Esophagus muscularis mucosa (tissue), 4 donors: ENCODE measurements around the gene DGCR8. TPM values are rescaled to one million over a fixed set of nuclear protein-coding genes. Genes with fewer than 3 reads are reported as not detected.

ENCODE experiments used
- DNase-seq: peaks from one replicate; pipeline ENCODE4 v3.0.0-alpha.2; 2017; ENCODE audit errors: extremely low spot score
- H3K27ac ChIP-seq, 4 donors: fragments of 200-600 bp; sonication (generic); replicated peaks in 1 of 4; 1 replicate in 3 of 4; 2 replicates in 1 of 4; pipeline ENCODE4 v1.5.1; 2016 to 2019; ENCODE audit warnings: mild to moderate bottlenecking in 1 of 4
- H3K27me3 ChIP-seq, 4 donors: fragments of 200-600 bp; sonication (generic); one replicate each; pipeline versions ENCODE4 v1.5.1 to v1.6.0; 2016 to 2019
- H3K36me3 ChIP-seq, 4 donors: fragments of 200-600 bp; sonication (generic); one replicate each; pipeline ENCODE4 v1.5.1; 2016 to 2019
- H3K4me1 ChIP-seq, 4 donors: fragments of 200-600 bp; sonication (generic); one replicate each; pipeline ENCODE4 v1.5.1; 2016 to 2019
- H3K4me3 ChIP-seq, 4 donors: fragments of 200-600 bp; sonication (generic); 1 replicate in 2 of 4; 2 replicates in 2 of 4; pipeline ENCODE4 v1.5.1; 2016 to 2019; ENCODE audit warnings: mild to moderate bottlenecking in 4 of 4, moderate library complexity in 1 of 4
- H3K9me3 ChIP-seq, 4 donors: fragments of 200-600 bp; sonication (generic); 1 replicate in 3 of 4; 2 replicates in 1 of 4; pipeline ENCODE4 v1.5.1; 2016 to 2019
- EP300 ChIP-seq: sonication (generic); formaldehyde crosslinking; IDR thresholded peaks from one replicate; pipeline ENCODE4 v1.6.1; 2017; ENCODE audit warnings: antibody characterized with exemption
- POLR2A ChIP-seq: fragments of 450-650 bp; IDR thresholded peaks from one replicate; pipeline ENCODE4 v1.6.1; 2017; ENCODE audit warnings: antibody characterized with exemption, moderate library complexity, mild to moderate bottlenecking, low read depth
- POLR2AphosphoS5 ChIP-seq, 2 donors: sonication (generic); formaldehyde crosslinking; IDR thresholded peaks; one replicate each; pipeline ENCODE4 v1.6.1; 2017; ENCODE audit warnings: antibody characterized with exemption in 2 of 2
- WGBS: methylation state at CpG from one replicate; pipeline ENCODE4 v1.1.5; 2018; 5-methylcytosine and 5-hydroxymethylcytosine counted together
- intact Hi-C: fragments of 100-400 bp; cut with DNase I; formaldehyde crosslinking; loops from one replicate; pipeline ENCODE4 v1.15.1; 2023
- total RNA-seq, 4 donors: library from RNA; depleted of rRNA; stranded (reverse); fragments of >200 nt; gene quantifications; one replicate each; pipeline versions ENCODE4 v1.1.0 to v1.2.1, GENCODE V29; 2016
- TF ChIP-seq, protein P1 (sequence below), 3 experiments: fragments of 200-600 bp in 2 of 3; fragments of 450-650 bp in 1 of 3; sonication (generic) in 2 of 3; IDR thresholded peaks; one replicate each; pipeline ENCODE4 v1.5.1; 2017 to 2019; ENCODE audit warnings: antibody characterized with exemption in 3 of 3, mild to moderate bottlenecking in 2 of 3, moderate library complexity in 1 of 3

The DGCR8 gene
- total RNA-seq, 4 donors from 2014 or later: 16.9 to 26.6 (median 19.6) TPM

DNA sequence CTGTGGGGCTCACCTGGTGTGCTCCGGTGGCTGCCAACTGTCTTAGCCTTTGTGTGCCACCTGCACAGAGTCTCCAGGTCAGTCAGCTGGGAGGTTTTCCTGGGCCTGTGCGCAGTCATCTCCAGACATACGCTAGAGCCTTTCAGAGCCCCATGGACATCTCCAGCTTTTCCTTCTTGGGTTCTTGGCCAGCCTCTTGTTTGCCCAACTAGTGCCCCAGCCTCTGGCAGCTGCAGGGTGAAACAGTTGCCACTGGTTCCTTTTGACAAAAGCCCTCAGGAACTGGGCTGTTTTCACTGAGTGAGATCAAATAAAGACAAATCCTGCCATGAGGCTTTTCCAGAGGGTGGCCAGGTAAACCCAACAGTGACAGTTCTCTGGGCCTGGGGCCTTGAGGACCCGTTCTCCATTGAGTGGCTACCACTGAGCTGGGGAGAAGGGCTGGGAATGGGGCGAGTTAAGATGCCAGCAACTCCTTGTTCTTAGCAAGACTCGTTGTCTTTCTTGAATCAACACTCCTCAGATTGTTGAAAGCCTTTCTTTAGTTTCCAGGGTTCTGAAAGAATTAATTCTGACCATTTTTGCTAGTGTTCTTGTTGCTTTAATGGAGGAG is 19.2 kb downstream of the DGCR8 start:
- H3K4me3 ChIP-seq: no peak overlapping the region
- no peak overlapping the region for H3K27ac ChIP-seq
- H3K9me3 ChIP-seq: no peaks in the 10 kb centered on the region
- no peaks in the 10 kb centered on the region for H3K27me3 ChIP-seq
- peaks cover 47 to 97% (median 87%) of the 10 kb centered on the region in 4 donors for H3K36me3 ChIP-seq
- WGBS: 88% methylated on average over 2 of the region's 6 CpGs
- intact Hi-C loops: no loop called here
- no peak for DNase-seq
- TF ChIP-seq, protein P1, sequence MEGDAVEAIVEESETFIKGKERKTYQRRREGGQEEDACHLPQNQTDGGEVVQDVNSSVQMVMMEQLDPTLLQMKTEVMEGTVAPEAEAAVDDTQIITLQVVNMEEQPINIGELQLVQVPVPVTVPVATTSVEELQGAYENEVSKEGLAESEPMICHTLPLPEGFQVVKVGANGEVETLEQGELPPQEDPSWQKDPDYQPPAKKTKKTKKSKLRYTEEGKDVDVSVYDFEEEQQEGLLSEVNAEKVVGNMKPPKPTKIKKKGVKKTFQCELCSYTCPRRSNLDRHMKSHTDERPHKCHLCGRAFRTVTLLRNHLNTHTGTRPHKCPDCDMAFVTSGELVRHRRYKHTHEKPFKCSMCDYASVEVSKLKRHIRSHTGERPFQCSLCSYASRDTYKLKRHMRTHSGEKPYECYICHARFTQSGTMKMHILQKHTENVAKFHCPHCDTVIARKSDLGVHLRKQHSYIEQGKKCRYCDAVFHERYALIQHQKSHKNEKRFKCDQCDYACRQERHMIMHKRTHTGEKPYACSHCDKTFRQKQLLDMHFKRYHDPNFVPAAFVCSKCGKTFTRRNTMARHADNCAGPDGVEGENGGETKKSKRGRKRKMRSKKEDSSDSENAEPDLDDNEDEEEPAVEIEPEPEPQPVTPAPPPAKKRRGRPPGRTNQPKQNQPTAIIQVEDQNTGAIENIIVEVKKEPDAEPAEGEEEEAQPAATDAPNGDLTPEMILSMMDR (IDR thresholded peaks at IDR 0.05): no peak
- H3K4me1 ChIP-seq: peaks cover 0 to under 1% (median 0%) of the 10 kb centered on the region in 4 donors

DNA sequence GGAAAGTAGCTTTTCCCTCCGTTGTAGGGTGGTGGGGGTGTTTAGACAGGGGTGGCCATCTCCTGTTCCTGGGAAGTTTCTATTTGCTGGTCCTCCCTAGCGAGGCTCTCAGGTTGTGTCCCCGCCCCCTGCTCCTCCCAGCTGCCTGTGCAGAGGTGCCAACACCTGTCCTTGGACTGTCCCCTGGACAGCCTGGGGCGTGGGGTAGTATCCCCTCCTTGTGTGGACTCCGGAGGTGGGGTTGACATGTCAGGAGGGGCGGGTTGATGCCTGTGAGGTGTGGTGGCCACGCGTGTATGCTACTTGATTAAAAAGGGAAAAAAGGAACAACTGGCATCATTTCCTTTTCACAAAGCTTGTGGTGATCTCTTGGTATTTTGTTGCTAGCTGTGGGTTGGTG is 21.6 kb downstream of the DGCR8 start:
- intact Hi-C loops: loop anchor here (10.0 kb wide), 1 partner anchor 127 kb away; no protein-coding TSS in a partner anchor
- no peak overlapping the region for H3K4me3 ChIP-seq
- TF ChIP-seq EP300: no peak
- TF ChIP-seq POLR2AphosphoS5 (IDR thresholded peaks at IDR 0.05): no peak
- TF ChIP-seq, protein P1 (IDR thresholded peaks at IDR 0.05): no peak
- no peak for TF ChIP-seq POLR2A
- WGBS: 82% methylated on average over 8 of the region's 8 CpGs
- no peaks in the 10 kb centered on the region for H3K27me3 ChIP-seq
- no peaks in the 10 kb centered on the region for H3K9me3 ChIP-seq
- H3K4me1 ChIP-seq: no peaks in the 10 kb centered on the region
- peaks cover 36 to 96% (median 86%) of the 10 kb centered on the region in 4 donors for H3K36me3 ChIP-seq
- H3K27ac ChIP-seq: no peak overlapping the region
- DNase-seq: no peak

DNA sequence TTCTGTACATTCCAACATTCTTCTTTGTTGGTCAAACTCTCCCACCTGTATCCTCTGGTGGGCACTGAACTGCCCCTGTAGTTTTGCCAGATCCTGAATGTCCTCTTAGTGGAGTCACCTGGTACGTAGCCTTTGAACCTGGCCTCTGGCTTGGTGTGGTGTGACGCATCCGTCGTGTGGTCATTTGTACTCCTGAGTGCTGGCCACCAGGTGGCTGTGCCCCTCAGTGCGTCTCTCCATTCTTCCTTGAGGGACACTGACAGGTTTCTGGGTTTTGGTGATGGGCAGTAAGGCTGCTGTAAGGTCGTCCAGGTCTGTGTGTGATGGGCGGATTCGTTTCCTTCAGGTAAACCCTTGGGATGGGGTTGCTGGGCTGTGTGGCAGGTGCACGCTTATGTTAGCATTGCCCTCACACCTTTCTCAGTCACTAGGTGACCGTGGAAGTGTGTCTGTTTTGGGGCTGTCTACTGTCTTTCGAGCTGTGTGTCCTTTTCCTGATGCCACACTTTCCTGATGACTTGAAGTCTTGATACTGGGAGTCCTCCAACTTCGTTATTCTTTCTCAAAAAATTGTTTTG is 22.3 kb downstream of the DGCR8 start:
- 95% methylated on average over 12 of the region's 12 CpGs for WGBS
- no peaks in the 10 kb centered on the region for H3K9me3 ChIP-seq
- TF ChIP-seq, protein P1 (IDR thresholded peaks at IDR 0.05): no peak
- no peak for TF ChIP-seq POLR2A
- TF ChIP-seq POLR2AphosphoS5 (IDR thresholded peaks at IDR 0.05): no peak
- TF ChIP-seq EP300: no peak
- H3K36me3 ChIP-seq: peaks cover 41 to 96% (median 86%) of the 10 kb centered on the region in 4 donors
- H3K27ac ChIP-seq: no peak overlapping the region
- H3K4me1 ChIP-seq: no peaks in the 10 kb centered on the region
- no peaks in the 10 kb centered on the region for H3K27me3 ChIP-seq
- intact Hi-C loops: loop anchor here (10.0 kb wide), 1 partner anchor 127 kb away; no protein-coding TSS in a partner anchor
- no peak for DNase-seq
- H3K4me3 ChIP-seq: no peak overlapping the region

DNA sequence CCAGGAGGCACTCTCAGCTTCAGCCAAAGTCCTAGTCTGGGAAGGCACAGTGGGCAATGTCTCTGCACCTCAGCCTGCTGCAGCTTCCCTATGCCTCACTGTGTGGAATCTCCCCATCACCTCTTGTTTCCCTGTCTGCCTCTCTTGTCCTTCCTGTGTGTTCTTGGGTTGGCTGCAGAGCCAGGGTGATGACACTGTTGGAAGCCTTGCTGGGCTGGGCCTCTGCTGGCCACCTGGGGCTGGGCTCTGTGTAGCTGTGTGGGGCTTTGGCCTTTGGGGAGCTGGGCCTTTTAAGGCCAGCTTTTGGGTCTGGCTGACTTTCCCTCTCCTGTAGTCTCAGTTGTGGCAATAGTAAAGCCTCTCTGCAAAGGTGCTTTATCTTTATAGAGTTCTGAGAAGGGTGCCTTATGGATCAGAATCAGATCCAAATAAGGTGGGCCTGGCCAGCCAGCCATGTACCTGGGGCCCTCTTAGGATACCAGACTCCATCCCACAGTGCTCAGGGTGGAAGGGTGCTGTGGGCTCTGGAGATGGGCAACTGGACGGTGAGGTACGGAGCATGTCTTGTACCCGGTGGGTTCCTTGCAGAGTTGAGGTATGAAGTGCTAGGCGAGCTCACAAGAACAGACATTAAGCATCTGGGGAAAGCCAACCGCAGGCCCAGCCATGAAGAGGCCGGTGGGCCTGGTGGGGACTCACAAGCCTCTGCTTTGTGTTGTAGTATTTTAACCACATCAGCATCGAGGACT is 25.6 kb downstream of the DGCR8 start:
- no peak for DNase-seq
- Histone ChIP-seq H3K27me3 (no peaks in the 10 kb centered on the region), H3K27ac (no peak overlapping the region), H3K9me3 (no peaks in the 10 kb centered on the region), H3K36me3 (peaks cover 47 to 96% (median 87%) of the 10 kb centered on the region in 4 donors), H3K4me3 (no peak overlapping the region), H3K4me1 (no peaks in the 10 kb centered on the region)
- TF ChIP-seq, protein P1 (IDR thresholded peaks at IDR 0.05): no peak
- TF ChIP-seq EP300 (no peak), POLR2AphosphoS5 (IDR thresholded peaks at IDR 0.05) (no peak), POLR2A (no peak)
- WGBS: 84% methylated on average over 7 of the region's 7 CpGs
- intact Hi-C loops: loop anchor here (10.0 kb wide), 1 partner anchor 131 kb away; no protein-coding TSS in a partner anchor
